HG03103 (cell line): ENCODE measurements around the gene ZNF286A.
"Not testable (repeated sequence)": the region's sequence is repeated elsewhere in the genome, so short reads cannot be mapped to it uniquely, and the experiment has no call there.

Source experiments
- ATAC-seq: cut with Tn5 transposase; IDR thresholded peaks from one replicate; pipeline ENCODE4 v1.9.1; 2021; ENCODE audit warnings: low read depth; ENCODE audit not compliant: unreplicated experiment

ZNF286A gene

GRCh38 chr17:15699413-15699924, at the start of gene ZNF286A:
ZNF286A (plus strand) TSS chr17:15699752; CDS start chr17:15700330, 578 bp downstream.
- peak; percentile 98 for ATAC-seq

GRCh38 chr17:15649861-15650421, 49.6 kb upstream of the ZNF286A start:
- no peak for ATAC-seq

GRCh38 chr17:15650741-15651582, 48.6 kb upstream of the ZNF286A start:
- ATAC-seq, result no peak

- peak; percentile 90 for ATAC-seq
Measured at GRCh38 chr17:15651583-15652110, 47.9 kb upstream of the ZNF286A start.

GRCh38 chr17:15652960-15653359, 46.6 kb upstream of the ZNF286A start:
- ATAC-seq, result no peak

- ATAC-seq, result not testable (repeated sequence)
Measured at GRCh38 chr17:15654401-15654800, 45.2 kb upstream of the ZNF286A start.

- no peak for ATAC-seq
Measured at GRCh38 chr17:15654886-15655561, 44.5 kb upstream of the ZNF286A start.

- no peak for ATAC-seq
Measured at GRCh38 chr17:15657868-15658267, 41.7 kb upstream of the ZNF286A start.

GRCh38 chr17:15658296-15658695, 41.3 kb upstream of the ZNF286A start:
- ATAC-seq, result no peak

- ATAC-seq, result no peak
Measured at GRCh38 chr17:15659236-15659635, 40.3 kb upstream of the ZNF286A start.

- no peak for ATAC-seq
Measured at GRCh38 chr17:15659663-15660062, 39.9 kb upstream of the ZNF286A start.

- no peak for ATAC-seq
Measured at GRCh38 chr17:15660077-15660476, 39.5 kb upstream of the ZNF286A start.

- ATAC-seq, result no peak
Measured at GRCh38 chr17:15662681-15663080, 36.9 kb upstream of the ZNF286A start.

GRCh38 chr17:15663176-15663575, 36.4 kb upstream of the ZNF286A start:
- no peak for ATAC-seq

- ATAC-seq, result no peak
Measured at GRCh38 chr17:15663691-15664090, 35.9 kb upstream of the ZNF286A start.

GRCh38 chr17:15669526-15669925, 30.0 kb upstream of the ZNF286A start:
- ATAC-seq, result not testable (repeated sequence)

GRCh38 chr17:15674640-15675039, 24.9 kb upstream of the ZNF286A start:
- ATAC-seq, result not testable (repeated sequence)

- ATAC-seq, result not testable (repeated sequence)
Measured at GRCh38 chr17:15675991-15676390, 23.6 kb upstream of the ZNF286A start.

GRCh38 chr17:15683135-15683534, 16.4 kb upstream of the ZNF286A start:
- ATAC-seq, result not testable (repeated sequence)

GRCh38 chr17:15683824-15684478, 15.6 kb upstream of the ZNF286A start, which contains the start of gene TRIM16:
TRIM16 (minus strand) TSS chr17:15684311; CDS start chr17:15651609, 32,702 bp downstream.
- ATAC-seq, result peak; percentile 77
